ENCODE data around the gene PARG.
A peak's percentile ranks its signal among the peaks of the same experiment; 100 is the strongest.
"Not testable (repeated sequence)": the region's sequence is repeated elsewhere in the genome, so short reads cannot be mapped to it uniquely, and the experiment has no call there.

PARG gene

GRCh38 chr10:49941447-49942338 is at the start of gene PARG, which contains the start of gene TIMM23B:
PARG (minus strand) TSS chr10:49942027; CDS start chr10:49941725, 302 bp downstream.
TIMM23B (plus strand) TSS chr10:49942053; CDS start chr10:49942195, 142 bp downstream.
- peak; percentile 87 for DNase-seq (ENCODE audit: low read depth)

DNA sequence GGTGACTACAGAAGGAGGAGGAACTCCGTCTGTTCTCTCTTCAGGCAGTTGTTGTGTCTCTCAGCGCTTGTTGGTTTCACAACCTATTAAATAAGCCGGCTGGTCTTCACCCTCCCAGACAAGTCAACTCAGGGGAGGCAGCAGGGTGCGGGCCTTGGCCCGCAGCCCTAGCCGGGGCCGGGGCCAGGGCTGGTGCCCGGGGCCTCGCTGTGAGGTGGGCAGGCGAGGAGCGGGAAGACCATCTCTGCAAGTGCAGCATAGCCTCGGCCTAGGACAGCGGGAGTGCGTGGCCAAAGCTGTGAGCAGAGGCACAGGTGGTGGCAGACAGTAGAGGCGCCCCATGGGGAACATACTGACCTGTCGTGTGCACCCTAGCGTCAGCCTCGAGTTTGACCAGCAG is 46.5 kb upstream of the PARG start, which contains the start of gene AGAP6:
Gene AGAP6, plus strand, starts transcription at position 31 of the 400 bp plus-strand sequence. Its CDS starts 310 bp downstream, at position 341.
- DNase-seq (ENCODE audit: low read depth) = not testable (repeated sequence)

DNA sequence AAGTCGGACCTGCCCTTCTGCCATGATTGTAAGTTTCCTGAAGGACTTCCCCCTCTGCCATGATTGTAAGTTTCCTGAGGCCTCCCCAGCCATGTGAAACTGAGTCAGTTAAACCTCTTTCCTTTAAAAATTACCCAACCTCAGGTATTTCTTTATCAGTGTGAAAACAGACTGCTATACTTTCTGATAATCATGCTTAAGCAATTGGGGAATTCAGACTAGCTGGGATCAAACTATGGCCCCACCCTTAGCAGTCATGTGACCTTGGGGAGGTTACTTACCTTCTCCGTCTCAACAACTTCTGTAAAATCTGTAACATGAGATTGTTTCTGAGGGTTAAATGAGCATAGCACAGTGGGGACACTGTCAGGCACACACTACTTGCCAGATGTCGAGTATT is 45.4 kb upstream of the PARG start:
- DNase-seq (ENCODE audit: low read depth) = not testable (repeated sequence)

DNA sequence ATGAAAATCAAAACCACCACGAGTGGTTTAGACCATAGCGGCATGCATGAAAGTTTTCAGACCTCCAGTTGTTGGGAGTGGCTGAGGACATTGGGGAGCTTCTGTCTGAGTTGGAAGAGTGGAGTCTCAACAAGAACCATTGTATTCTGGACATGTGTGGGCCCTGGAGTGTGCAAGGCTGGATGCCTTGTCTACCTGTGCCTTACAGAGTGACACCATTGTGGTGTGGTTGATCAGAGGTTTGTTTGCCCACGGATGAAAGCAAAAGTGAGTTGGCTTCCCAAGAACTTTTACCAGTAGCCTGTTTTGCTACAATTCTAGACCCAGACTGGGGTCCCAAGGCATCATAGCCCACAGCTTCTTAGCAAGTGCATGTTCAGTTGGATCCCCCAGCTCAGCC is 35.9 kb upstream of the PARG start:
- DNase-seq (ENCODE audit: low read depth) = not testable (repeated sequence)

DNA sequence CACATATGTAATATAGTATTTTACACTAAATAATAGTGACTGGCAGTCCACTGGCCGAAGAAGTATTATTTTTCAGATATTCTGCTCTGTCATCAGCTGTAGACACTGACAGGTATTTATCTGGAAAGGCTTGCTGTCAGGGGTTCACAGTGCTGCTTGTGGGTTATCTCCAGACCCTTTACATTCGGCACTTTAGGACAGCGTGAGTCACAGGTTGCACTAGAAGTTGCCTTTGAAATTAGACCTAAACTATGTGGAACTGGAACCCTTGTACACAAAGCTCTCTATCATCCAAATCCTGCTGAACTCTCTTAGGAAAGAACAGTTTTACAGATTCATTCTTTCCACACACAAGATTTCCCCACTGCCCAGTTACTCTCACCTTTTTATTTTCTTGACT is 30.3 kb upstream of the PARG start:
- DNase-seq (ENCODE audit: low read depth) = not testable (repeated sequence)

- not testable (repeated sequence) for DNase-seq (ENCODE audit: low read depth)
Measured at GRCh38 chr10:49971466-49971865, 29.6 kb upstream of the PARG start.

- DNase-seq (ENCODE audit: low read depth) = not testable (repeated sequence)
Measured at GRCh38 chr10:49970331-49970857, 28.6 kb upstream of the PARG start.

DNA sequence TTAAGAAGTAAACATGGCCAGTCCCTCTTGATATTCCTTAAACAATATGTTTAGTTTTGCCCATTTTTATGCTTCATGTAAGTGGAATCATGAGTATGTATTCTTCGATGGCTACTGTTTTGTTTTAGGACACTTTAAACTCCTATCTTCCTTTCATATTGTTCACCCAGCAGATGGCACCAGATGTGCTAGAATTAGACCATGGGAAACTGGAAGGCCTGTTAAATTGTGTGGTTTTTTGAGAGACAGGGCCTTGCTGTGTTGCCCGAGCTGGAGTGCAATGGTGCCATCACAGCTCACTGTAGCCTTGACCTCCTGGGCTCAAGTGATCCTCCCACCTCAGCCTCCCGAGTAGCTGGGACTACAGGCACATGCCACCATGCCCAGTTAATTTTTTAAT is 11.3 kb upstream of the PARG start:
- DNase-seq (ENCODE audit: low read depth) = not testable (repeated sequence)

- not testable (repeated sequence) for DNase-seq (ENCODE audit: low read depth)
Measured at GRCh38 chr10:49952006-49952405, 10.2 kb upstream of the PARG start.

GRCh38 chr10:49948737-49949136 is 6.9 kb upstream of the PARG start:
- not testable (repeated sequence) for DNase-seq (ENCODE audit: low read depth)

DNA sequence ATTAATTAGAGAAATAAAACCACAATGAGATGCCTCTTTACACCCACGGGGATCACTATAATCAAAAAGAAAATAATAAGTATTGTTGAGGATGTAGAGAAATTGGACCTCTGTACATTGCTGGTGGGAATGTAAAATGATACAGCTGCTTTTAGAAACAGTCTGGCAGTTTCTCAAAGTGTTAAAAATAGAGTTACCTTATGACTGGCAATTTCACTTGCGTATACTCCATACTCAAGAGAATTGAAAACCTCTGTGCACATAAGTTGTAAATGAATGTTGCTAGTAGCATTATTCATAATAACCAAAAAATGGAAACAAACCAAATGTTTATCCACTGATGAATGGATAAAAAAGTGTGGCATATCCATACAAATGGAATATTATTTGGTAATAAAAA is 6.3 kb upstream of the PARG start:
- DNase-seq (ENCODE audit: low read depth) = not testable (repeated sequence)

DNA sequence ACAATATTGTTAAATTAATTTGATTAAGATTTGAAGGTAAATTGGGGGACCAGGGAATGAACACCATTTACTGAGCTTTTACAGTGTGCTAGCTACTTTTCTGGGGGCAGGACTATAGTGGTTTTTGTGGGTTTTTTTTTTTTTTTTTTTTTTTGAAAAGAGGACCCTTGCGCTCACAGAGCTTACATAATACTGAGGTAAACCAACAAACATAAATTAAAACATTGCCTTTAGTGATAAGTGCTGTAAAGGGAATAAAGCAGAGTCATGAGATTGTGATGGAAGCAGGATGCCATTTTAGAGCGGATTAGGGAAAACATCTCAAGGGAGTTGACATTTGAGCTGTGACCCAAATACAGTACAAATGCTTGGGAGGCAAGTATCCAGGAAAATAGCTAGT is 1.8 kb upstream of the PARG start:
- not testable (repeated sequence) for DNase-seq (ENCODE audit: low read depth)

- DNase-seq (ENCODE audit: low read depth) = peak; percentile 30
Measured at GRCh38 chr10:49942339-49942705, 495 bp upstream of the PARG start.

DNA sequence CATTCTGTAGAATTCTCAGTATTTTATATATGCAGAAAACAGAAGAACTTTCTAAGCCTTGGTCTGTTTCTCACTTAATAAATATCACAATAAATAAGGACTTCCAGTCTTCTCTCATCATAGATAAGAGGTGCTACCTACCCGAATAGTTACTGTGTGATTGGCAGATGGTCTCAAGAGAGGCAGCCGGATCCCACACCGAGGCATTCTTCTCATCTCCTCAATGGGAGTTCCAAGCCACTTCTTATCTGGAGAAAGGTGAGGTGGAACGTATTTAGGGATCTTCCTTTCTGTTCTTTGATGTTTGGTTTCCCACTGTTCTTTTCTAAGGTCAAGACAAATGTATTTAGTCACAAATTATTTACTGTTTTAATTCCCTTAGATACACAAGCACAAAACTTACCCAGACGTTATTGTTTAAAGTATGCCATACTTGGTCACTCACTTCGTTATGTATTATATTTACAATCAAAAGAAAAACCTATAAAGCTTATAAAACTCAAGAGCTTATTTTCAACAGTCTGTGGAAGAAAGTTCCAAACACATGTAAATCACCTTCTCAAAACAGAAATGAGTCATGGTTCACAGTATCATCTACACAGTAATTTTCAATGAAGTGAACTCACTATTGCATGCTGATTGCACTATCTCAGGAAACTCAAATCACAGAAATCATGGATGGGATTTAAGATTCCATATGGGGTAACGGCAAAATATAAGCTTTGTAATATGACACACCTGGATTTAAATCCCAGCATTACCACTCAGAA is 9.7 kb downstream of the PARG start:
- not testable (repeated sequence) for DNase-seq (ENCODE audit: low read depth)

GRCh38 chr10:49931276-49931675 is 10.6 kb downstream of the PARG start:
- DNase-seq (ENCODE audit: low read depth) = not testable (repeated sequence)

DNA sequence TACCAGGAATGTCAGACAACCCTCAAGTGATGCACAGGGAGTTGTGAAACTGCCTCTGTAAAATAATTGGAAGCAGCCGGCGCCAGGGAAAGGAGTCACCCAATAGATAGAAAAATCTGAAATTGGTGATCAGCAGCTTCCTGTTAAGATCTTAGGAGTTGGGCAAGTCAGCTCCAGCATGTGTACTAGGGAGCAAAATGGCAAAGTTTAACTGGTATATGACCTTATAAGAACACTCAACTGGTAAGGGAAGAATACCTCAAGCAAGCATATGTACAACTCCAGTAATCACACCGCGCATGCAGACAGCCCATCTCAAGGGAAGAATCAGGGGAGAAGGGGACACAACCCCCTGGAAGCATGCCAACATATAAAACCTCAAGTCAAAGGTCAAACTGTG is 18.3 kb downstream of the PARG start:
- not testable (repeated sequence) for DNase-seq (ENCODE audit: low read depth)

- not testable (repeated sequence) for DNase-seq (ENCODE audit: low read depth)
Measured at GRCh38 chr10:49922041-49922440, 19.8 kb downstream of the PARG start.

DNA sequence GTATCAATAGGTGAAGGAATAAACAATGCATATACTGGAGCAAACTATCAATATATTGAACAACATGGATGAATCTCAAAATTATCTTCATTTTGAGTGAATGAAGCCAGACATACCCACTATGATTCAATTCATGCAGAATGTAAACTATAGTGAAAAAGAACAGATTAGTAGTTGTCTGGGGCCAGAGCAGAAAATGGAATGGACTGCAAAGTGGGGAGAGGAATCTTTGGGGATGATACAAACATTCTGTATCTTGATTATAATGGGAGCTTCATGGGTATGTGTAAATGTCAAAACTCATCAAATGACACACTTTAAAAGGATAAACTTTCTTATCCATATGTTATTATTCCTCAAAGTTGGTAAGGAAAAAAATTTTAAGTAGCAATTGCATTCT is 23.9 kb downstream of the PARG start:
- DNase-seq (ENCODE audit: low read depth) = not testable (repeated sequence)

- not testable (repeated sequence) for DNase-seq (ENCODE audit: low read depth)
Measured at GRCh38 chr10:49916451-49916850, 25.4 kb downstream of the PARG start.

DNA sequence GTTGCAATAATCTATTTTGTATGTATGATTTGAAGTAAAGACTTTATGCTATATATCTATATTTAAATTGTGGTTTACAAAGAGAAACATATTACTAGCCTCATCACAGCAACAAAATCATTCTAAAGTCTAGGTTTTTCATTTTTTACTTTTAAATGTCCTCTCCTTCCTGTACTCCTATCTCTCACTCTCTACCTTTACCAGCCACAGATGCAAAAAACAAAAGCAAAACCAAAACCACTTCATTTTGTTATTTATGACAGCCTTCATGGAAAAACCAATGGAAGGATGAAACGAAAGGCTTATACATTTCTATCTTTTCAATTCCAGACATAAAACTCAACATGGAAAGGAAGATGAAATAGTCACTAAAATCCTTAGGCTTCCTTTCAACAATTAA is 31.5 kb downstream of the PARG start:
- DNase-seq (ENCODE audit: low read depth) = not testable (repeated sequence)

DNA sequence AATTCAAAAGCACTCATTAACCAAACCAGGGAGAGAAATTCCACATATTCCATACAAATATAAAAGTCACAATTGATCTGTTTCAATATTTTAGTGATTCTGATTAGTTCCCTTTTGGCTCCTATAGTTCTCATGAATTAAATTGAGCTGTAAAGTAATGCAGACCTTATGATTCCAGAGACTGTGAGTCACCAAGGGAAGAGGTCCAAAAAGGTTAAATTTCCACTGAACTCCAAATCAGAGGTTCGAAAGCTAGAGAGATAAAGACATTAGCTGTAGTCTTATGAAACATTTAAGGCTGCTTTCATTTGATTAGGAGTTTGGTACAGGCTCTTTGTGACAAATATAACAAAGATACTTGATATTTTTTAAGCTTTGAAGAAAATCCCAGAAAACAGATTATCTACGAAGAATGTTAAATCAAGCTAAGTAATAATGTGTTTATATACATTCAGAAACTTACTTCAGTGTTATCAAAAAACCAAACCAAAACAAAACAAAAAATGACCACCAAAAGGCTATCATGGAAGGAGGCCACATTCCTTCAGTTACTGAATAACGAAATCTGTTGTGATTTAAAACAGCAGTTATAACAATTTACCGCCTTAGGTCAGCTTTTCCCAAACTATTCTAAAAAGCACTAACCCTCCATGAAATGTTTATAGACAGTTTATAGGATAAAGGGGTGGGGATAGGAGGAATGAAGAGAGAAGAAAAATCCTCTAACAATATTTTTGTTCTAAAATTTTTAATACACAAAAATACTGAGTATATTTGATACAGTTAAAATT is 33.3 kb downstream of the PARG start:
- not testable (repeated sequence) for DNase-seq (ENCODE audit: low read depth)

DNA sequence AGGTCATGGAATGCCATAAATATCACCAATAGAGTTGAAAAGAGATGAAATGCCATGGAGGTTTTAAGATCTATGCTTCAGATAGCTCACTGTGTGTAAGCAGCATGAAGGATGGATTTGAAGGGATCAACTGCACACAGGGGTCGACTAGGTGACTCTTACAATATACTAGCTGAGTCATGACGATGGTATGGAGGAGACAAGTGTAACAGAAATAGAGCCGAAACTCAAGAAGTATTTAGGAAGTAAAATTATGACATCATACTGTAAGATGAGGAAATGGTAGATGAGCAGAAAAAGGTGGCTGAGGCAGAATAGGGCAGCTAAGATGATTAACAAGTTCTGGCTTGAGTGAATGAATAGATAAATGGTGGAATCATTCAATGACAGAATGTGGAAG is 38.0 kb downstream of the PARG start:
- peak; percentile 24 for DNase-seq (ENCODE audit: low read depth)

All from ELR (cell line).